H1 (cell line): ENCODE results near the gene EVX2. TPM values are rescaled to one million over a fixed set of nuclear protein-coding genes. Genes with fewer than 3 reads are reported as not detected.

Experiments
- CTCF ChIA-PET: fragments of 300-600 bp; sonication (Branson Sonifier 250); formaldehyde crosslinking; loops from one replicate; lab custom pipeline; 2021; ENCODE audit not compliant: partially characterized antibody; lab: Charles Lee
- POLR2A ChIA-PET: fragments of 300-600 bp; sonication (Branson Sonifier 250); formaldehyde crosslinking; loops from one replicate; lab custom pipeline; 2021; ENCODE audit warnings: inconsistent platforms; ENCODE audit not compliant: partially characterized antibody; lab: Charles Lee
- DNase-seq, 2 experiments: peaks; one replicate each; pipeline versions ENCODE4 v3.0.0 to v3.0.0-alpha.2; 2010 to 2022; ENCODE audit warnings: low spot score in 2 of 2, low read depth in 1 of 2, mixed read lengths in 1 of 2
- FAIRE-seq: peaks from 2 replicates; lab custom pipeline; 2011; peaks lifted over from hg19 to GRCh38; lab: Jason Lieb, UNC
- H2AFZ ChIP-seq: 2 replicates; pipeline ENCODE4 v1.8.1; 2012; ENCODE audit warnings: low read length, inconsistent platforms
- H2AK5ac ChIP-seq: 2 replicates; pipeline ENCODE4 v1.6.1; 2013; ENCODE audit warnings: low read depth, low read length
- H2BK120ac ChIP-seq: replicated peaks from 2 replicates; pipeline ENCODE3; 2013; ENCODE audit warnings: low read depth, low read length, inconsistent platforms
- H2BK12ac ChIP-seq: 2 replicates; pipeline ENCODE4 v1.6.1; 2013; ENCODE audit warnings: low read depth, low read length
- H2BK15ac ChIP-seq: 2 replicates; pipeline ENCODE4 v1.6.1; 2013; ENCODE audit warnings: low read length
- H2BK20ac ChIP-seq: 2 replicates; pipeline ENCODE4 v1.6.1; 2013; ENCODE audit warnings: low read length
- H2BK5ac ChIP-seq: 2 replicates; pipeline ENCODE4 v1.6.1; 2013; ENCODE audit warnings: low read depth, low read length
- H3K14ac ChIP-seq: 2 replicates; pipeline ENCODE4 v1.6.1; 2013; ENCODE audit warnings: inconsistent platforms; ENCODE audit not compliant: insufficient read length
- H3K18ac ChIP-seq: 2 replicates; pipeline ENCODE4 v1.6.1; 2013; ENCODE audit warnings: low read length; ENCODE audit errors: extremely low read depth
- H3K23ac ChIP-seq: 2 replicates; pipeline ENCODE4 v1.6.1; 2013; ENCODE audit warnings: inconsistent platforms; ENCODE audit not compliant: insufficient read length
- H3K23me2 ChIP-seq: 2 replicates; pipeline ENCODE4 v1.6.1; 2013; ENCODE audit warnings: low read depth, low read length
- H3K27ac ChIP-seq: 2 replicates; pipeline ENCODE4 v1.6.1; 2011; ENCODE audit warnings: low read depth, low read length, inconsistent platforms
- H3K27me3 ChIP-seq, 4 experiments: replicated peaks in 1 of 4; 1 replicate in 1 of 4; 2 replicates in 3 of 4; pipeline versions ENCODE4 v1.6.1 to v1.8.1; 2011 to 2013; ENCODE audit warnings: low read length in 3 of 4, mild to moderate bottlenecking in 3 of 4, inconsistent platforms in 2 of 4, mixed read lengths in 2 of 4, moderate library complexity in 1 of 4; ENCODE audit not compliant: control insufficient read depth in 3 of 4, insufficient read depth in 3 of 4; ENCODE audit errors: extremely low read depth in 1 of 4
- H3K36me3 ChIP-seq, 4 experiments: 2 replicates each; pipeline versions ENCODE4 v1.6.1 to v1.8.1; 2011 to 2013; ENCODE audit warnings: mild to moderate bottlenecking in 4 of 4, low read length in 3 of 4, moderate library complexity in 2 of 4, control low read depth in 1 of 4, inconsistent platforms in 1 of 4; ENCODE audit not compliant: insufficient read depth in 4 of 4, control insufficient read depth in 2 of 4
- H3K4ac ChIP-seq: replicated peaks from 2 replicates; pipeline ENCODE3; 2013; ENCODE audit warnings: low read length, low read depth, mixed read lengths, inconsistent platforms; ENCODE audit not compliant: insufficient read length
- H3K4me1 ChIP-seq, 4 experiments: replicated peaks in 1 of 4; 1 replicate in 1 of 4; 2 replicates in 3 of 4; pipeline versions ENCODE4 v1.6.1 to v1.8.1; 2011 to 2013; ENCODE audit warnings: low read length in 3 of 4, inconsistent platforms in 2 of 4, mixed read lengths in 1 of 4; ENCODE audit not compliant: insufficient read depth in 4 of 4, control insufficient read depth in 3 of 4
- H3K4me2 ChIP-seq, 2 experiments: 2 replicates each; pipeline versions ENCODE4 v1.6.1 to v1.8.1; 2011 to 2013; ENCODE audit warnings: low read depth in 2 of 2, low read length in 2 of 2, control low read depth in 1 of 2, inconsistent platforms in 1 of 2, mild to moderate bottlenecking in 1 of 2; ENCODE audit not compliant: insufficient read depth in 1 of 2
- H3K4me3 ChIP-seq, 4 experiments: fragments of 200-600, 300-600 bp in 1 of 4; sonication (generic), shearing (Covaris generic), sonication (Bioruptor Twin) in 1 of 4; 2 replicates each; pipeline versions ENCODE4 v1.5.1 to v1.8.1; 2011 to 2016; ENCODE audit warnings: low read length in 4 of 4, low read depth in 3 of 4, control low read depth in 2 of 4, inconsistent platforms in 2 of 4, mild to moderate bottlenecking in 2 of 4, mixed read lengths in 1 of 4, moderate library complexity in 1 of 4; ENCODE audit not compliant: insufficient read depth in 2 of 4; ENCODE audit errors: extremely low read depth in 1 of 4
- H3K56ac ChIP-seq: replicated peaks from 2 replicates; pipeline ENCODE3; 2013; ENCODE audit warnings: low read depth, mild to moderate bottlenecking, mixed read lengths, low read length, inconsistent platforms; ENCODE audit not compliant: insufficient read length
- H3K79me1 ChIP-seq: 2 replicates; pipeline ENCODE4 v1.6.1; 2013; ENCODE audit warnings: low read depth, low read length, control low read depth
- H3K79me2 ChIP-seq, 2 experiments: 2 replicates each; pipeline versions ENCODE4 v1.6.1 to v1.8.1; 2012 to 2013; ENCODE audit warnings: low read length in 2 of 2, mild to moderate bottlenecking in 2 of 2, inconsistent platforms in 1 of 2; ENCODE audit not compliant: insufficient read depth in 2 of 2, control insufficient read depth in 1 of 2
- H3K9ac ChIP-seq, 4 experiments: replicated peaks in 1 of 4; 1 replicate in 1 of 4; 2 replicates in 3 of 4; pipeline versions ENCODE4 v1.6.1 to v1.8.1; 2011 to 2013; ENCODE audit warnings: low read depth in 3 of 4, low read length in 3 of 4, control low read depth in 2 of 4, mild to moderate bottlenecking in 2 of 4, moderate library complexity in 2 of 4, inconsistent platforms in 1 of 4; ENCODE audit errors: extremely low read depth in 1 of 4
- H3K9me3 ChIP-seq, 2 experiments: 2 replicates each; pipeline versions ENCODE4 v1.6.1 to v1.8.1; 2012 to 2013; ENCODE audit warnings: mild to moderate bottlenecking in 2 of 2, moderate library complexity in 2 of 2, control low read depth in 1 of 2, inconsistent platforms in 1 of 2, low read depth in 1 of 2, low read length in 1 of 2, mixed read lengths in 1 of 2; ENCODE audit not compliant: insufficient read depth in 2 of 2
- H4K20me1 ChIP-seq, 2 experiments: replicated peaks in 1 of 2; 2 replicates each; pipeline versions ENCODE3 to v1.8.1; 2011 to 2013; ENCODE audit warnings: inconsistent platforms in 2 of 2, low read length in 2 of 2, mild to moderate bottlenecking in 1 of 2; ENCODE audit not compliant: insufficient read depth in 2 of 2, control insufficient read depth in 1 of 2
- H4K5ac ChIP-seq: 2 replicates; pipeline ENCODE4 v1.6.1; 2013; ENCODE audit warnings: low read length, low read depth, mixed read lengths, inconsistent platforms; ENCODE audit not compliant: insufficient read length
- H4K8ac ChIP-seq: 2 replicates; pipeline ENCODE4 v1.8.0; 2013; ENCODE audit warnings: mild to moderate bottlenecking, moderate library complexity, low read length, inconsistent platforms; ENCODE audit not compliant: insufficient read depth; ENCODE audit errors: extremely low read depth
- H4K91ac ChIP-seq: replicated peaks from 2 replicates; pipeline ENCODE3; 2013; ENCODE audit warnings: low read length, mixed read lengths, inconsistent platforms; ENCODE audit not compliant: insufficient read length
- CBX8 ChIP-seq: fragments of 300-800, 300-1000 bp; sonication (generic); IDR thresholded peaks from 2 replicates; pipeline ENCODE4 v1.7.1; 2016; ENCODE audit warnings: low read depth, low read length, borderline replicate concordance
- EZH2 ChIP-seq: fragments of 200-600 bp; sonication (generic); IDR thresholded peaks from 2 replicates; pipeline ENCODE4 v1.7.1; 2012; ENCODE audit warnings: low read depth, mild to moderate bottlenecking, moderate library complexity, low read length, inconsistent platforms; ENCODE audit not compliant: severe bottlenecking
- KDM4A ChIP-seq: IDR thresholded peaks from one replicate; pipeline ENCODE4 v1.7.1; 2012; ENCODE audit warnings: low read depth, mild to moderate bottlenecking, moderate library complexity, low read length, inconsistent platforms; ENCODE audit not compliant: severe bottlenecking
- RNF2 ChIP-seq: fragments of 200-900, 300-1000 bp; sonication (generic); IDR thresholded peaks from 2 replicates; pipeline ENCODE4 v1.7.1; 2016; ENCODE audit warnings: borderline replicate concordance, low read depth, mild to moderate bottlenecking, antibody characterized with exemption, low read length; ENCODE audit not compliant: poor library complexity, severe bottlenecking; ENCODE audit errors: missing control alignments
- SUZ12 ChIP-seq: fragments of 200-600 bp; sonication (generic); IDR thresholded peaks from 2 replicates; pipeline ENCODE4 v1.6.1; 2012; ENCODE audit warnings: mild to moderate bottlenecking, inconsistent platforms, low read length, moderate library complexity, mixed read lengths
- YY1 ChIP-seq: IDR thresholded peaks from 2 replicates; pipeline ENCODE4 v1.6.1; 2011; ENCODE audit warnings: low read depth, mild to moderate bottlenecking, low read length
- WGBS, 2 experiments: shearing (Covaris generic) in 1 of 2; methylation state at CpG; one replicate each; pipeline versions ENCODE4 v1.1.6 to v1.1.7; 2013 to 2015; ENCODE audit warnings: low lambda C conversion rate in 2 of 2, mixed read lengths in 2 of 2, inconsistent platforms in 1 of 2, low coverage in 1 of 2, missing lambda C conversion rate in 1 of 2; ENCODE audit not compliant: insufficient replicate concordance in 2 of 2, insufficient coverage in 1 of 2, insufficient read length in 1 of 2; ENCODE audit errors: extremely low coverage in 1 of 2, missing lambda C conversion rate in 1 of 2; 5-methylcytosine and 5-hydroxymethylcytosine counted together
- polyA plus RNA-seq, 7 experiments: library from polyadenylated mRNA; depleted of rRNA in 3 of 7; stranded (reverse) in 5 of 7; unstranded in 2 of 7; fragments of >200 nt in 5 of 7; fragments of 200-250 nt in 2 of 7; gene quantifications; 1 replicate in 5 of 7; 2 replicates in 1 of 7; 4 replicates in 1 of 7; pipeline versions ENCODE4 v1.2.1 to v1.2.3, GENCODE V29; 2011 to 2013; ENCODE audit warnings: missing spikeins in 2 of 7, mixed read lengths in 2 of 7
- total RNA-seq: library from RNA; stranded (reverse); fragmentation: NEBNext Ultra II Directional; extraction: Animal tissue kit (Norgen Biotek cat#: 25700); gene quantifications from 2 replicates; pipeline ENCODE4 v1.2.1, GENCODE V29; 2021

The EVX2 gene
- total and polyA plus RNA-seq, 2 of the 8 experiments (the other 6 are each of a cell fraction or from before 2014, with no cell fraction given): not detected

DNA sequence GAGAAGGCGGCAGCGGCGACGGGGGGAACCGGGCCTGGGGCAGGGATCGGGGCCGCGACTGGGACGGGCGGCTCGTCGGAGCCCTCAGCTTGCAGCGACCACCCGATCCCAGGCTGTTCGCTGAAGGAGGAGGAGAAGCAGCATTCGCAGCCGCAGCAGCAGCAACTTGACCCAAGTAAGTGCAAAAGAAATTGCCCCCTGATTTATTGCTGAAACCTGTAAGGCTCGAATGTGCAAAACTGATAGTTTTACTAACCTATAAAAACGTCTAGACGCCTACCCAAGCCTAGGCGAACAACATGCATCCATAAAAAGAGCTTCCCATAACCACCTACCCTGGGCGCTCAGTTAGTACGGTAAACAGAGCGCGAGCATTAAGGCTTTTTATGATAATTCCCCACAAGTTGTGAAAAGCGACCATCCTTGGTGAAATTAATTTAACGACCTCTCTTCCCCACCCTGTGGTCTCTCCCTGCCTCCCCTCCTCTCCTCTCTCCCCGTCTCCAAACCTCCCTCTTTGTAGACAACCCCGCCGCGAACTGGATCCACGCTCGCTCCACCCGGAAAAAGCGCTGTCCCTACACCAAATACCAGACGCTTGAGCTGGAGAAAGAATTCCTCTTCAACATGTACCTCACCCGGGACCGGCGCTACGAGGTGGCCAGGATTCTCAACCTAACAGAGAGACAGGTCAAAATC is 39.8 kb upstream of the EVX2 start:
- Histone ChIP-seq H4K5ac (no peak overlapping the region), H2BK15ac (no peak overlapping the region), H2BK20ac (no peak overlapping the region), H2BK5ac (no peak overlapping the region), H2BK12ac (no peak overlapping the region), H4K20me1 (peaks cover 26 to 37% of the 10 kb centered on the region in 2 experiments), H3K18ac (no peak overlapping the region; the same call in 1 of the 2 replicates), H3K23me2 (peaks cover 2% of the 10 kb centered on the region; the same call in 1 of the 2 replicates), H3K4ac (no peak overlapping the region), H2AFZ (no peak overlapping the region), H3K4me3 (peak overlapping the region in 1 of 4 experiments; percentile 49; a peak in 2 of 8 replicates), H2AK5ac (no peak overlapping the region), H3K23ac (no peak overlapping the region), H4K91ac (no peak overlapping the region), H3K27me3 (peaks cover 92 to 100% (median 99%) of the 10 kb centered on the region in 4 experiments), H3K4me2 (peak overlapping the region; percentile 56 to 84), H3K9me3 (no peaks in the 10 kb centered on the region; a peak in 1 of 4 replicates), H3K79me2 (no peaks in the 10 kb centered on the region), H3K79me1 (no peaks in the 10 kb centered on the region), H3K9ac (no peak overlapping the region), H3K36me3 (peaks cover 0 to 22% (median 0%) of the 10 kb centered on the region in 4 experiments; a peak in 1 of 8 replicates), H2BK120ac (no peak overlapping the region), H3K14ac (no peak overlapping the region), H3K56ac (no peak overlapping the region), H4K8ac (peak overlapping the region; percentile 63; the same call in 1 of the 2 replicates), H3K27ac (no peak overlapping the region), H3K4me1 (peaks cover 0 to 14% (median 9%) of the 10 kb centered on the region in 4 experiments; a peak in 6 of 7 replicates)
- 8% methylated on average over 27 of the region's 40 CpGs; no CpG with 5 or more reads in 1 of the 2 experiments for WGBS, 2 experiments
- DNase-seq (peak in 1 of 2 experiments; percentile 45), FAIRE-seq (no peak)
- TF ChIP-seq CBX8: peak; percentile 40; the same call in 1 of the 2 replicates
- TF ChIP-seq EZH2: peak; percentile 81
- peak; percentile 91 for TF ChIP-seq RNF2
- TF ChIP-seq KDM4A: no peak
- peak; percentile 87 for TF ChIP-seq SUZ12
- TF ChIP-seq YY1: no peak
- ChIA-PET POLR2A (interaction anchor here (0.9 kb wide), 1 partner anchor 49 kb away, joined by 6 read pairs; no protein-coding TSS in a partner anchor), CTCF (interaction anchor here (0.7 to 6.2 kb wide), 6 partner anchors 12 to 529 kb away, joined by 3 to 72 read pairs (median 8); no protein-coding TSS in a partner anchor)
